ENCODE data around the gene EIF3C.
"Not testable (repeated sequence)": the region's sequence is repeated elsewhere in the genome, so short reads cannot be mapped to it uniquely, and the experiment has no call there.

DNA sequence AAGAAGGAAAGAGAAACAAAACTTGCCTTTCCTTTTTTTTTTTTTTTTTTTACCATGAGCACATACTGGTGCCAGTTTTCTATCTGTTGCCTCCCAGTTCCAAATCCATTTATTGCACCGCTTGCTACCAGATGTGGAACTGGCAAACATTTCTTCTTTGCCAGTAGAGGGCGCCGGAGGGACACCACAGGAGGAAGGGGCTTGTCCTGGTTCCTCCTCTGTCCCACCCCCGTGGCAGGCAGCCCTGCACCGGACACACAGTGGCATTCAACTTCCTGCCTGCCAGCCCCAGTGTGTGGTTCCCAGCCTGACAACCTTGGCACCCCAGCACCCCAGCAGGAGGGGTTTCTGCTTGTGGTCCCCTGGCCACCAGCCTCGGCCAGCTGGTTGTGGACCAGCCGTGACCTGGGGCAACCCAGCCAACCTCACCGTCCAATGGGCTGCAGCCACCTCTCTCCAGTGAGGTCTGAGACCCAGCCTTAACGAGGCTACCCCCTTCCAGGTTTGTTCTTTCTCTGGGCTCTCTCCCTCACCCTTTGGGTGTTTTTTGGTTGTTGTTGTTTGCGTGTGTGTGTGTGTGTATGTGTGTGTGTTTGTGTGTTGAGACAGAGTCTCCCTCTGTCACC is 22.8 kb upstream of the EIF3C start:
- TF ChIP-seq TARDBP (IDR thresholded peaks at IDR 0.05); ELF4 (IDR thresholded peaks at IDR 0.05); SP1 (IDR thresholded peaks at IDR 0.05); FOXM1 (IDR thresholded peaks at IDR 0.05; ENCODE audit: borderline replicate concordance); ZNF384 (IDR thresholded peaks at IDR 0.05); CTBP1 (IDR thresholded peaks at IDR 0.05; ENCODE audit: borderline replicate concordance); SUZ12 (IDR thresholded peaks at IDR 0.05); HDGF (IDR thresholded peaks at IDR 0.05; ENCODE audit: borderline replicate concordance); LEF1 (IDR thresholded peaks at IDR 0.05; ENCODE audit: borderline replicate concordance); FOXK2 (IDR thresholded peaks at IDR 0.05); L3MBTL2 (conservative IDR thresholded peaks at IDR 0.05); ARNT (IDR thresholded peaks at IDR 0.05): not testable (repeated sequence)
- TF ChIP-seq, protein P1, sequence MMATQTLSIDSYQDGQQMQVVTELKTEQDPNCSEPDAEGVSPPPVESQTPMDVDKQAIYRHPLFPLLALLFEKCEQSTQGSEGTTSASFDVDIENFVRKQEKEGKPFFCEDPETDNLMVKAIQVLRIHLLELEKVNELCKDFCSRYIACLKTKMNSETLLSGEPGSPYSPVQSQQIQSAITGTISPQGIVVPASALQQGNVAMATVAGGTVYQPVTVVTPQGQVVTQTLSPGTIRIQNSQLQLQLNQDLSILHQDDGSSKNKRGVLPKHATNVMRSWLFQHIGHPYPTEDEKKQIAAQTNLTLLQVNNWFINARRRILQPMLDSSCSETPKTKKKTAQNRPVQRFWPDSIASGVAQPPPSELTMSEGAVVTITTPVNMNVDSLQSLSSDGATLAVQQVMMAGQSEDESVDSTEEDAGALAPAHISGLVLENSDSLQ (IDR thresholded peaks at IDR 0.05): not testable (repeated sequence)

Data from HEK293T (cell line).